Stimulated activated CD4-positive, alpha-beta T cell treated with anti-CD3 and anti-CD28 coated beads, Interleukin-2, amount 100 ng/mL, for 48 hours (primary cell): ENCODE data around the gene EHMT1.
"Not testable (repeated sequence)": the region's sequence is repeated elsewhere in the genome, so short reads cannot be mapped to it uniquely, and the experiment has no call there.

Experiments
- DNase-seq, 2 donors: peaks; one replicate each; pipeline ENCODE4 v3.0.0-alpha.2; 2020

The EHMT1 gene

GRCh38 chr9:137696136-137696925, 77.5 kb downstream of the EHMT1 start:
- DNase-seq: no peak

DNA sequence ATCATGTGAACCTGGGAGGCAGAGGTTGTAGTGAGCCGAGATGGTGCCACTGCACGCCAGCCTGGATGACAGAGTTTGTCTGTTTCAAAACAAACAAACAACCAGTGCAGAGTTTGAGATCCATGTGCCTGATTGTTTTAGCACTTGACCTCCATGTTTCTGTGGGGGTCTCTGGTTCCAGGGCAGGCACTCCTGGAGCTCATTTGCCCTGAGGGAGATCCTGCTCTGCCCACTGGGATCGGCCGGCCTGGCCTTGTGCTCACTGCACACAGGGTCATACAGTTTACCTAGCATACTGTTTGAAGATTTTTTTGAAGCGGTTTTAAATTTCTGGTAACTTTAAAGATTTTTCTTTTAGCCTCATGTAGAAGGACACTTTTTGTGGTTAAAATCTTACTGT, 78.4 kb downstream of the EHMT1 start:
- DNase-seq: no peak

DNA sequence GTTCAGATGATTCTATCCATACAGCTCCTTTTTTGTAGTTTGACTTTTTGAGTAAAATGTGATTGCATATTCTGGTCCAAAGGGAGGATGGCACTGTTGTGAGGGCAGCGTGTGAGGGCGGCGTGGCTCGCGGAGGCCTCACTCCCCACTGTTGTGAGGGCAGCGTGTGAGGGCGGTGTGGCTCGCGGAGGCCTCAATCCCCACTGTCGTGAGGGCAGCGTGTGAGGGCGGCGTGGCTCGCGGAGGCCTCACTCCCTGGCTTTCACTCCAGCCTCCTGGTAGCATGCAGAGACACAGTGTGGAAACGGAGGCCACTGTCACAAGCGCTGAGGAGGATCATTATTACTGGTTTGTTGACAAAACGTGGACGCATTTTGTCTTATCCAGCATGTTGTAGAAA, 79.0 kb downstream of the EHMT1 start:
- DNase-seq: no peak

DNA sequence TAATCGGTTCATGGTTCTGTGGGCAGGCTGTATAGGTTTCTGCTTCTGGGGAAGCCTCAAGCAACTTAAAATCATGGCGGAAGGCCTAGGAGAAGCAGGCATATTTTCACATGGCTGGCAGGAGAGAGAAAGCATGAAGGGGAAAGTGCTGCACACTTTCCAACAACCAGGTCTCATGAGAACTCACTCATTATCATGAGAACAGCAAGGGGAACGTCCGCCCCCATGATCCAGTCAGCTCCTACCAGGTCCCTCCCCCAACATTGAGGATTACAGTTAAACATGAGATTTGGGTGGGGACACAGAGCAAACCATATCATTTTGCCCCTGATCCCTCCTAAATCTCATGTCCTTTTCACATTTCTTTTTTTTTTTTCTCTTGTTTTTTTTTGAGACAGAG, 82.1 kb downstream of the EHMT1 start:
- no peak for DNase-seq

DNA sequence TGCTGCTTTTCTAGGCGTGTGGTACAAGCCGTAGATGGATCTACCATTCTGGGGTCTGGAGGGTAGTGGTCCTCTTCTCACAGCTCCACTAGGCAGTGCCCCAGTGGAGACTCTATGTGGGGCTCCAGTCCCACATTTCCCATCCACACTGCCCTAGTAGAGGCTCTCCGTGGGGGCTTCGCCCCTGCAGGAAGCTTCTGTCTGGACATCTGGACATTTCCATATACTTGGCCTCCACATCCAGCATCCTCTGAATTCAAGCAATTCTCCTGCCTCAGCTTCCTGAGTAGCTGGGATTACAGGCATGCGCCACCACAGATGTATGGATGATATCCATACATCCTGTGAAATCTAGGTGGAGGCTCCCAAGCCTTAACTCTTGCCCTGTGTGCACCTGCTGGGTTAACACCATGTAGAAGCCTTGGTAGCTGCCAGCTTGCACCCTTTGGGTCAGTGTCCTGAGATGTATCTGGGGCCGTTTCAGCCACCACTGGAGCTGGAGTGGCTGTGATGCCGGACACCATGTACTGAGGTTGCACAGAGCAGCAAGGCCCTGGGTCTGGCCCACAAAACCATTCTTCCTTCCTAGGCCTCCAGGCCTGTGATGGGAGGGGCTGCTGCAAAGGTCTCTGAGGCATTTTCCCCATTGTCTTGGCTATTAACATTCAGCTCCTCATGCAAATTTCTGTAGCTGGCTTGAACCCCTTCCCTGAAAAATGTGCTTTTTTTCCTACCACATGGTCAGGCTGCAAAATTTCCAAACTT, 84.0 kb downstream of the EHMT1 start:
- DNase-seq: no peak

GRCh38 chr9:137703842-137704508, 85.2 kb downstream of the EHMT1 start:
- DNase-seq: no peak

- peak; percentile 22 to 30 for DNase-seq
Measured at GRCh38 chr9:137705443-137705863, 86.6 kb downstream of the EHMT1 start.

DNA sequence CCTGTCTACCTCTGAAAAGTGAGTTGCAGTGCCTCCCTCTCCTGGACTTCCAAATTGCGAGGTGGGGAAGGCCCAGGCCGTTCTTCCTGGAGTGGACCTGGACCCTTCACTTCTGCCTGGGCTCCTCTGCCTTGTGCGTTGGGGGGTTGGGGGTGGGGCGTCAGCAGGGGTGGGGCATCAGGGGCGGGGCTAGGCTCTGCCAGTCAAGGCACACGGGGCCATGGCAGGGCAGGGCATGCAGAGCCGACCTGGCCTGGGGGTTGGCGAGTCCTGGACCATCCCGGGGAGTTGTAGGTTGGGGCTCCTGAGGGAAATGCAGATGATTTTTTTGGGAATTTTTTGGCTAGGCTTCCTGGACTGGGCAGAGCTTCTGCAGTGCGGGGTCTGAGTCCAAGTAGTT, 87.1 kb downstream of the EHMT1 start:
- no peak for DNase-seq

DNA sequence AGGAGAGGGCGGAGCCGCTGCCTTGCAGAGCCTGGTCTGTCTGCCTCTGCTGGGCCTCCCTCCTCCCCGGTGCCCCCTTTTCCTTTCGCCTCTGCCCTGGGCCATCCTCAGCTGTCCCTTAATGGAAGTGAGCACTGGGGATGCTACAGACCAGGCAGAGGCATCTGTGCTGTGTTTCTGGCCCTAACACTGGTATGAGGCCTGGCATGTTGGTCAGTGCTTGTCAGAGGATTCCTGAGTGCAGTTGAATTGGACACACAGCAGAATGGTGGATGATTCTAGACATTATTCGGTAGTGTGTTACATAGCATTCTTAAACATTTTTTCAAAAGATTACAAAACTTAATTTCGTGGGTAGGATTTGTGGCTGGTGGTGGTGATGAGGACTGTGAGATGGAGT, 88.6 kb downstream of the EHMT1 start:
- no peak for DNase-seq

GRCh38 chr9:137708590-137709284, 89.9 kb downstream of the EHMT1 start:
- DNase-seq: no peak

- DNase-seq: no peak
Measured at GRCh38 chr9:137709411-137710101, 90.8 kb downstream of the EHMT1 start.

- DNase-seq: no peak
Measured at GRCh38 chr9:137710704-137711103, 91.9 kb downstream of the EHMT1 start.

- DNase-seq: no peak
Measured at GRCh38 chr9:137711678-137712105, 92.9 kb downstream of the EHMT1 start.

- no peak for DNase-seq
Measured at GRCh38 chr9:137715321-137715720, 96.5 kb downstream of the EHMT1 start.

- DNase-seq: not testable (repeated sequence)
Measured at GRCh38 chr9:137715866-137716693, 97.3 kb downstream of the EHMT1 start.

- no peak for DNase-seq
Measured at GRCh38 chr9:137716694-137717287, 98.0 kb downstream of the EHMT1 start.

DNA sequence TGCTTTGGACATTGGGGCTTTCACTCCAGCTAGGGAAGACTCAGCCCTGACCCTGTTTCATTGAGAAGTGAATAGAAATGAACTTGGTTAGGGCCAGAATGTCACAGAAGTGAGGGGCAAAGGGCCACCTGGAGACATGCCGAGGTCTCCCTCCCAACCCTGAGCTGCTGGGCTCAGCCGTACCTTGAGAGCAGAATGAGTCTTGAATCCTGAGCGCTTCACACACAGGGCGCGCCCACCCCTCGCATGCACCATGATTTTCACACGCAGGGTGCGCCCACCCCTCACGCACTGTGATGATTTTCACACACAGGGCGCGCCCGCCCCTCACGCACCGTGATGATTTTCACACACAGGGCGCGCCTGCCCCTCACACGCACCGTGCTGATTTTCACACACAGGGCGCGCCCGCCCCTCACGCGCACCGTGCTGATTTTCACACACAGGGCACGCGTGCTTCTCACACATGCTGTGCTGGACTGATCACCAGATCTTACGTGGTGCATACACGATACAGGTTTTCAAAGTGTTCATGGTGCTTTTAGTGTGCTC, 99.0 kb downstream of the EHMT1 start:
- no peak for DNase-seq

DNA sequence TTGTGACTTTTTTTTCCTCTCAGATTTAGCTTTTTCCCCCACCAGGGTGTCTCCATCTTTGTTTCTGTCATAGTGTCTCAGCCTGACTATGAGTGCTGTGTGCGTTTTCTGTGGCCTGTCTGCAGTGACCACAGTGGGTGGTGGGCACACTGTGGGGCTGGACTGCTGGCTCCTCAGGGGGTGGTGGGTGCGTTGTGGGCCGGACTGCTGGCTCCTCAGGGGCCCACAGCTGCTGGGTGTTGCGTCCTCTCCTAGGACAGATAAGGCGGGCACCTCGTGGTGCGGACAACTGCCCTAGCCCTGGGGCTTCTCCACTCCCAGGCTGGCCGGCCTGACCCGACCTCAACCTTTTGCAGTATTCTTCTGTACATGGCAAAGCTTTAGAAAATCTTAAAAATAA, 100.4 kb downstream of the EHMT1 start:
- no peak for DNase-seq

- DNase-seq: no peak
Measured at GRCh38 chr9:137720571-137721110, 101.8 kb downstream of the EHMT1 start.

- DNase-seq: peak in 1 of 2 donors; percentile 26
Measured at GRCh38 chr9:137721479-137721878, 102.7 kb downstream of the EHMT1 start.
